T follicular helper cell (primary cell): ENCODE data around the gene TRIM77.
"Not testable (repeated sequence)": the region's sequence is repeated elsewhere in the genome, so short reads cannot be mapped to it uniquely, and the experiment has no call there.

Experiments
- DNase-seq: peaks from one replicate; pipeline ENCODE4 v3.0.0-alpha.2; 2020; ENCODE audit warnings: low read depth
- total RNA-seq, 2 experiments: gene quantifications; one replicate each; lab custom pipeline; 2026; lab: John Stamatoyannopoulos, UW

TRIM77 gene, protein sequence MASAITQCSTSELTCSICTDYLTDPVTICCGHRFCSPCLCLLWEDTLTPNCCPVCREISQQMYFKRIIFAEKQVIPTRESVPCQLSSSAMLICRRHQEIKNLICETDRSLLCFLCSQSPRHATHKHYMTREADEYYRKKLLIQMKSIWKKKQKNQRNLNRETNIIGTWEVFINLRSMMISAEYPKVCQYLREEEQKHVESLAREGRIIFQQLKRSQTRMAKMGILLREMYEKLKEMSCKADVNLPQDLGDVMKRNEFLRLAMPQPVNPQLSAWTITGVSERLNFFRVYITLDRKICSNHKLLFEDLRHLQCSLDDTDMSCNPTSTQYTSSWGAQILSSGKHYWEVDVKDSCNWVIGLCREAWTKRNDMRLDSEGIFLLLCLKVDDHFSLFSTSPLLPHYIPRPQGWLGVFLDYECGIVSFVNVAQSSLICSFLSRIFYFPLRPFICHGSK
- total RNA-seq = 0 reads per million in 2 experiments

DNA sequence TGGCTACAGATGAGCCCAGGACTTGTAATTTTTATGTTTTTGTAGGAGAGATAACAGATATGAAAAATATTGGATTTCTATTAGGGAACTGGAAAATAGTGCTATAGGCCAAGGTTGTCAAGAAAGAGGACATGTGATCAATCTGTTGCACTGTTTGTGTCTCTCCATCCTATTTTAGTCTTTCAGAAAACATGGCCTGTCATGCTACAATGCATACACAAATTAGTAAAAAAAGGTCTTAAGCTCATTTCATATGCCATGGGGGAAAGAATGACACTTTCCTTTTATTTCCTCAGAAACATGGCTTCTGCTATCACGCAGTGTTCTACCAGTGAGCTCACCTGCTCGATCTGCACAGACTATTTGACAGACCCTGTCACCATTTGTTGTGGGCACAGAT is at the start of gene TRIM77:
TRIM77 (plus strand) TSS at position 301 of the 400 bp plus-strand sequence; CDS start at position 301, 0 bp downstream.
- DNase-seq = not testable (repeated sequence)

DNA sequence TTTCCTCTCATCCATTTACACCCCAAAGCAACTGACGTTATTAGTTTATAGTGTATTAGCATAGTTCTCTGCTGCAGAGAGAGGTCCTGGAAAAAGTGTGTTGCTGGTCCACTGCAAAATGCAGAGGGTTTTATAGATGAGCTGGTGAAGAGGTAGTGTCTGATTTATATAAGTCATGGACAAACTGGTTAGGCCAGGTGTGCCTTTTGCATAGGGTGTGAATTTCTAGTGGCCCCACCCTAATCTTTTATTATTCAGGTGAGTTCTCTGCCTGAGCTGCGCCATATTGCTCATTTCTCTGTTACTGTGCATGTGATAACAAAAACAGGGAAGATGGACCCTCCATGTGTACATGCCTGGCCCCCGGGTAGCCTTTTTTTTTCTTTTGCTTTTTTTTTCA is 43.1 kb upstream of the TRIM77 start:
- no peak for DNase-seq

DNA sequence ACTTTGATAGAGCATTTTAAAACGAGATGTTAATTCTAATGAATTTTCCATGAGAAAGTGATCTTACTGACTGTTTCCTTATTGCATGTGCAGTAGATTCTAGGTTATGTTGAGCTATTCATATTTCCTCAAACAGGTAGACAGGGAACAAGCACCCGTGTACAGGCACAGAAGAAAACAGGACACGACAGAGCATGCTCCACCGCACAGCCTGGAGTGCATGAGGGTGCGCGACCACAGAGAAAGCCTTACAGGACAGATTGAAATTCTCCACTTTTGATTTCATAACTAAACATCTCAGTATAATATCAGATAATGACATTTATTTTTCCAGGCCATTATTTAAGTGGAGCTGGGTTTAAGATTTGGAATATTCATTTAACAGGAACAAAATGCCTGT is 41.9 kb upstream of the TRIM77 start:
- not testable (repeated sequence) for DNase-seq

DNA sequence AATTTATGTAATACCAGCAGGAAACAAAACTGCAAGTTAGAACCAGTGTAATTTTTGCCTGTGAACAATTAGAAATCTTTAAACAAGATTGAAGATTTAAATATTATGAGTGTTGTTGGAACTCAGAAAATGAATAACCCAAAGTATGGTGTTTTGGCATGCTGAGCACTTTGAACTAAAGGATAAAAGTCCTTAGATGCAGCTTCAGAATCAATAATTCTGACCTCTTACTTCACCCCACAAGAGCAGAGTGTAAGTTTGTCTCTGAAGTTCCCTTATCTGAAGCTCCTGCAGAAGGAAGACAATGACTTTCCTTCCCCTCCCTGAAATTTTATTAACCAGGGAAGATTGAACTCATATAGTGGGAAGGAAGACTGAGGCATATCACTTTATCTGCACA is 40.5 kb upstream of the TRIM77 start:
- not testable (repeated sequence) for DNase-seq

- not testable (repeated sequence) for DNase-seq
These were observed 40.0 kb upstream of the TRIM77 start for GRCh38 chr11:89669993-89670669.

GRCh38 chr11:89672547-89672946 is 37.6 kb upstream of the TRIM77 start:
- not testable (repeated sequence) for DNase-seq

GRCh38 chr11:89673380-89673779 is 36.7 kb upstream of the TRIM77 start:
- not testable (repeated sequence) for DNase-seq

- not testable (repeated sequence) for DNase-seq
These were observed 34.7 kb upstream of the TRIM77 start for GRCh38 chr11:89675383-89675782.

- not testable (repeated sequence) for DNase-seq
These were observed 34.2 kb upstream of the TRIM77 start for GRCh38 chr11:89675948-89676347.

GRCh38 chr11:89707080-89707479 is 3.0 kb upstream of the TRIM77 start:
- not testable (repeated sequence) for DNase-seq

DNA sequence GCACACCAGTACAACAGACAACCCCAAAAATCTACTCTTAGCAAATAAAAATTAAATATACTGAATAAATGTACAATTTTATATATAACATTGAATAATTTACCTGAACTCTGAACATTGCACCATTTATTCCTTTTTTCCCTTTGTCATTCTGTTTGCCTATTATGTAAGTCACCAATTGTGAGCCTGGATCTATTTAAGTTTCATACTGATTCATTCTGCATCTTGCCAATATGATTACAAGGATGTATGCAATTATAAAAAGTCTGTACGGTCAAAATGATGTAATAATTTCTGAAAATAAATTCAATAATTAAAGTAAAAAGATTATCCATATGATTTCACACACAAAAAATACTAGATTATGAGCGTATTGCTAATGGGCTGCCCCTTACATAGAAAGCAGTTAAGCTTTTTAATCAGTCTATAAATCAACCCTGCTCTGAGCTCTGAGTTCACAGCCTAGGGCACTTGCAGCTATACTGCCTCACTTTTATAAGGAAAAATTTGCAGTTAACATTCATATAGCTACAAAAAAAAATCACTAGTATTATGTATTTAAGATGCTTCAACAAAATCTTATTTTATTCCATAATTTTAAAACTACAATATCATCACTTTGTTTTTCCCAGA is 14.9 kb downstream of the TRIM77 start:
- not testable (repeated sequence) for DNase-seq

DNA sequence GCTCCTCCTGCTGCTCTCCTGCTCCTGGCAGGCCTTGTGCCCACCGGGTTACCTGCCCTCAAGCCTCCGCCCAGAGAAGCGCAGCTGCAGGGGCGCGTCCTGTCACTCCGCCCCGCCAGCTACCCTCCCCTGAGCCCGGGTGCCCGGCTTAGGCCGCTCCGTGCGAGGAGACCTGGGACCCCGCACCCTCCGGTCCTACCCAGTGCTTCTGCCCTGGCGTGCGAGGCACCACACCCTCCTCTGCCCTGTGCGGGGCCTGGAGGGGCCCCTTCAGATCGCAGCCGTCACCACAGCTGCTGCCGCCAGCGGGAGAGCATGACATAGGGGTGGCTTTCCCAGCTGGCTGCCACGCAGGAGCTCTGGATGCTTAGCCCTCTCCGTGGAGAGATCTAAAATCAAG is 20.1 kb downstream of the TRIM77 start:
- not testable (repeated sequence) for DNase-seq

DNA sequence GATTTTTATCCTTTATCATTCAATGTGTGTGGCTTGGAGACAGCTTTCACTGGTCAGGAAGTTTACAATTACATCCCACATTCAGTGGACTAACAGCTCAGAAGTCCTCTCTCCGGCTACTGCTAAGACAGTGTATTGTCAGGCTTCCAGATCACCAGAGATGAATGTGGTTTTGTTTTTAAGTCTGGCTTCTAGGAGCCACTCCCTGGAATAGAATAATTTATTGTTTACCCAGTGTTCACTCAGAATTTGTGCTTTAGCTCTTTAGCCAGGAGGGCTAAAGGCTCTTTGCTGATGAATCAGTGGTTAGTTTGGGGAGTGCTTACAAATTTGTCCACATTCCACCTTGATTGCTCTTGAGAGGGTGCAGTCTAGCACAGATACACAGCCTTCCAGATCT is 26.5 kb downstream of the TRIM77 start:
- DNase-seq = no peak

- no peak for DNase-seq
These were observed 27.0 kb downstream of the TRIM77 start for GRCh38 chr11:89737116-89737515.

- not testable (repeated sequence) for DNase-seq
These were observed 31.3 kb downstream of the TRIM77 start for GRCh38 chr11:89741406-89741805.

DNA sequence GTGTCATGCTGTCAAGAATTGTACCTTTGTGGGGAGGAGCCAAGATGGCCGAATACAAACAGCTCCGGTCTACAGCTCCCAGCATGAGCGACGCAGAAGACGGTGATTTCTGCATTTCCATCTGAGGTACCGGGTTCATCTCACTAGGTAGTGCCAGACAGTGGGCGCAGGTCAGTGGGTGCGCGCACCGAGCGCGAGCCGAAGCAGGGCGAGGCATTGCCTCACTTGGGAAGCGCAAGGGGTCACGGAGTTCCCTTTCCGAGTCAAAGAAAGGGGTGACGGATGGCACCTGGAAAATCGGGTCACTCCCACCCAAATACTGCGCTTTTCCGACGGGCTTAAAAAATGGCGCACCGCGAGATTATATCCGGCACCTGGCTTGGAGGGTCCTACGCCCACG is 34.1 kb downstream of the TRIM77 start:
- DNase-seq = not testable (repeated sequence)

- DNase-seq = not testable (repeated sequence)
These were observed 40.7 kb downstream of the TRIM77 start for GRCh38 chr11:89750822-89751221.
